Astrocyte of the spinal cord (primary cell): ENCODE results near the gene PIP4P1.

Source experiments
- DNase-seq: peaks from one replicate; pipeline ENCODE4 v3.0.0; 2011; ENCODE audit warnings: low read depth, low spot score
- H3K4me3 ChIP-seq: 2 replicates; pipeline ENCODE4 v1.5.1; 2011; ENCODE audit warnings: low read depth, mild to moderate bottlenecking, low read length, moderate library complexity
- CTCF ChIP-seq: IDR thresholded peaks from 2 replicates; pipeline ENCODE4 v1.5.1; 2012; ENCODE audit warnings: low read depth, mild to moderate bottlenecking, low read length, inconsistent platforms
- in situ Hi-C: cut with HindIII; loops from 2 replicates; pipeline ENCODE4 v1.10.0; 2017; ENCODE audit warnings: low sequenced_read_pairs

PIP4P1 gene

GRCh38 chr14:20499108-20499507 lies 37.9 kb upstream of the PIP4P1 start:
- TF ChIP-seq CTCF = no peak
- H3K4me3 ChIP-seq = no peak overlapping the region
- in situ Hi-C loops = no loop called here
- DNase-seq = no peak

- TF ChIP-seq CTCF = no peak
- in situ Hi-C loops = no loop called here
- no peak overlapping the region for H3K4me3 ChIP-seq
- DNase-seq = no peak
Measured at GRCh38 chr14:20498622-20499021, 37.4 kb upstream of the PIP4P1 start.

- DNase-seq = no peak
- no peak for TF ChIP-seq CTCF
- in situ Hi-C loops = no loop called here
- no peak overlapping the region for H3K4me3 ChIP-seq
Measured at GRCh38 chr14:20494935-20495766, 33.9 kb upstream of the PIP4P1 start.

GRCh38 chr14:20493634-20494033 lies 32.4 kb upstream of the PIP4P1 start:
- TF ChIP-seq CTCF = no peak
- no peak overlapping the region for H3K4me3 ChIP-seq
- in situ Hi-C loops = no loop called here
- DNase-seq = no peak

GRCh38 chr14:20492486-20492885 lies 31.3 kb upstream of the PIP4P1 start:
- in situ Hi-C loops = no loop called here
- no peak for TF ChIP-seq CTCF
- H3K4me3 ChIP-seq = no peak overlapping the region
- DNase-seq = peak; percentile 34

GRCh38 chr14:20490563-20490962 lies 29.3 kb upstream of the PIP4P1 start:
- DNase-seq = no peak

More at GRCh38 chr14:20490563-20490962, 29.3 kb upstream of the PIP4P1 start:
- no peak for TF ChIP-seq CTCF
- in situ Hi-C loops = no loop called here
- no peak overlapping the region for H3K4me3 ChIP-seq
